H1 (cell line): ENCODE results near the gene SPIRE1. TPM values are rescaled to one million over a fixed set of nuclear protein-coding genes. Genes with fewer than 3 reads are reported as not detected.

Source experiments
- KDM4A ChIP-seq: IDR thresholded peaks from one replicate; pipeline ENCODE4 v1.7.1; 2012; ENCODE audit warnings: low read depth, mild to moderate bottlenecking, moderate library complexity, low read length, inconsistent platforms; ENCODE audit not compliant: severe bottlenecking
- POLR2A ChIP-seq, 2 experiments: IDR thresholded peaks; 1 replicate in 1 of 2; 2 replicates in 1 of 2; pipeline ENCODE4 v1.6.1; 2011; ENCODE audit warnings: low read depth in 2 of 2, low read length in 2 of 2, mild to moderate bottlenecking in 2 of 2; ENCODE audit errors: control extremely low read depth in 1 of 2
- TAF7 ChIP-seq: optimal IDR thresholded peaks from 2 replicates; pipeline ENCODE3; 2011; ENCODE audit warnings: low read depth, mild to moderate bottlenecking, inconsistent platforms, low read length, moderate library complexity, borderline replicate concordance
- polyA plus RNA-seq, 7 experiments: library from polyadenylated mRNA; depleted of rRNA in 3 of 7; stranded (reverse) in 5 of 7; unstranded in 2 of 7; fragments of >200 nt in 5 of 7; fragments of 200-250 nt in 2 of 7; gene quantifications; 1 replicate in 5 of 7; 2 replicates in 1 of 7; 4 replicates in 1 of 7; pipeline versions ENCODE4 v1.2.1 to v1.2.3, GENCODE V29; 2011 to 2013; ENCODE audit warnings: missing spikeins in 2 of 7, mixed read lengths in 2 of 7
- total RNA-seq: library from RNA; stranded (reverse); fragmentation: NEBNext Ultra II Directional; extraction: Animal tissue kit (Norgen Biotek cat#: 25700); gene quantifications from 2 replicates; pipeline ENCODE4 v1.2.1, GENCODE V29; 2021

The SPIRE1 gene
- total and polyA plus RNA-seq, 2 of the 8 experiments (the other 6 are each of a cell fraction or from before 2014, with no cell fraction given) = 6.0 to 21.5 TPM

GRCh38 chr18:12593866-12594265, 64.0 kb downstream of the SPIRE1 start (continued):
- TF ChIP-seq KDM4A (no peak), POLR2A (IDR thresholded peaks at IDR 0.05; ENCODE audit: control extremely low read depth in 1 of 2, low read depth in 2 of 2, low read length in 2 of 2) (no peak), TAF7 (no peak)
